Panc1 (cell line): ENCODE results near the gene ZNF354B. TPM values are rescaled to one million over a fixed set of nuclear protein-coding genes. Genes with fewer than 3 reads are reported as not detected.

Experiments
- ATAC-seq: fragments of 200-7000 bp; cut with Tn5 transposase; 2 replicates; pipeline ENCODE4 v1.9.1; 2020; ENCODE audit warnings: mild to moderate bottlenecking, moderate library complexity
- BruUV-seq: library from RNA; stranded (reverse); fragments of 400-500 nt; replicated peaks from 2 replicates; lab custom pipeline; 2021; lab: Mats Ljungman, UMichigan
- CTCF ChIA-PET: fragments of 300-600 bp; sonication (Branson Sonifier 250); formaldehyde crosslinking; loops from one replicate; lab custom pipeline; 2022; ENCODE audit warnings: antibody characterized with exemption; lab: Charles Lee
- POLR2A ChIA-PET: fragments of 300-600 bp; sonication (Branson Sonifier 250); formaldehyde crosslinking; loops from one replicate; lab custom pipeline; 2022; ENCODE audit warnings: antibody characterized with exemption; lab: Charles Lee
- DNase-seq: peaks from one replicate; pipeline ENCODE4 v3.0.0-alpha.2; 2010; ENCODE audit warnings: low read depth, low spot score
- H3K27ac ChIP-seq: 2 replicates; pipeline ENCODE4 v1.5.1; 2011; ENCODE audit warnings: mild to moderate bottlenecking, low read length, inconsistent platforms
- H3K27me3 ChIP-seq: fragments of 200-500 bp; sonication (Bioruptor generic); 2 replicates; pipeline ENCODE4 v1.6.0; 2014; ENCODE audit warnings: low read length, inconsistent platforms; ENCODE audit not compliant: control insufficient read depth, insufficient read depth
- H3K36me3 ChIP-seq: fragments of 200-500 bp; sonication (Bioruptor generic); 2 replicates; pipeline ENCODE4 v1.5.1; 2014; ENCODE audit warnings: inconsistent platforms, mild to moderate bottlenecking, low read length, moderate library complexity; ENCODE audit not compliant: control insufficient read depth, insufficient read depth
- H3K4me1 ChIP-seq: 2 replicates; pipeline ENCODE4 v1.5.1; 2011; ENCODE audit warnings: inconsistent platforms, mild to moderate bottlenecking, low read length, moderate library complexity; ENCODE audit not compliant: control insufficient read depth, insufficient read depth
- H3K4me3 ChIP-seq, 2 experiments: 2 replicates each; pipeline ENCODE4 v1.5.1; 2011 to 2012; ENCODE audit warnings: low read depth in 2 of 2, low read length in 2 of 2, mild to moderate bottlenecking in 2 of 2, inconsistent platforms in 1 of 2, moderate library complexity in 1 of 2
- H3K9me3 ChIP-seq: fragments of 200-500 bp; sonication (Bioruptor generic); 2 replicates; pipeline ENCODE4 v1.5.1; 2014; ENCODE audit warnings: low read depth, mild to moderate bottlenecking, inconsistent platforms, low read length, moderate library complexity; ENCODE audit not compliant: control insufficient read depth, insufficient read depth
- POLR2AphosphoS5 ChIP-seq: IDR thresholded peaks from 2 replicates; pipeline ENCODE4 v1.6.1; 2012; ENCODE audit warnings: mild to moderate bottlenecking, low read depth, low read length, moderate library complexity
- SIN3A ChIP-seq: IDR thresholded peaks from 2 replicates; pipeline ENCODE4 v1.6.1; 2012; ENCODE audit warnings: low read depth, mild to moderate bottlenecking, low read length, moderate library complexity, borderline replicate concordance; ENCODE audit not compliant: insufficient read depth
- TCF7L2 ChIP-seq: IDR thresholded peaks from 2 replicates; pipeline ENCODE4 v1.6.1; 2011; ENCODE audit warnings: mild to moderate bottlenecking, low read depth, low read length, inconsistent platforms
- in situ Hi-C: cut with HindIII; loops from 2 replicates; pipeline ENCODE4 v1.10.0; 2016; ENCODE audit warnings: low sequenced_read_pairs, low pct_unique_long_range_greater_than_20kb
- intact Hi-C: fragments of 100-400 bp; cut with micrococcal nuclease; formaldehyde crosslinking; loops from one replicate; pipeline ENCODE4 v1.10.0; 2022; ENCODE audit not compliant: unreplicated experiment
- total RNA-seq: library from RNA; stranded (reverse); gene quantifications from one replicate; pipeline ENCODE4 v1.2.1, GENCODE V29; 2021; ENCODE audit not compliant: unreplicated experiment
- TF ChIP-seq, protein P1 (sequence below), 2 experiments: IDR thresholded peaks; 2 replicates each; pipeline ENCODE4 v1.6.1; 2011 to 2012; ENCODE audit warnings: low read depth in 2 of 2, control low read depth in 1 of 2, low read length in 1 of 2, mild to moderate bottlenecking in 1 of 2, moderate library complexity in 1 of 2; ENCODE audit not compliant: insufficient read depth in 1 of 2
- TF ChIP-seq, protein P2 (sequence below): fragments of 450-650 bp; IDR thresholded peaks from 2 replicates; pipeline ENCODE4 v1.5.1; 2017; ENCODE audit warnings: mild to moderate bottlenecking

The ZNF354B gene
- total RNA-seq, 1 experiment from 2014 or later = 33.0 TPM

DNA sequence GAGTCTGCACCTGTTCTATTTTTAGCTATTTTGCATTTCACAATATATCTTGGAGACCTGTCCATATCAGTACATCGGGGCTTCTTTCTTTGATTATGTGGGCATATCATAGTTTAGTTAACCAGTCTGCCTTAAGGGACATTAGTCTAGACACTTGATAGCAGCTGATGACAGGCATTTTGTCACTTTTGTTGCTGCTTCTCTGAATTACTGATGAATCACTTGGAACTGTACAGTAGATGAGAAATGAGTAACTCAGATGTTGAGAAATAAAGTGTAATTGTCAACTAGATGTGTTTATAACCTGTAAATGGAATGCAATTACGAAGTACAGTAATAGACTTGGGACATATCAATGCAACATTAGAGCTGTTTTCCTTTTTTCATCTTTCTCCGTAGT, 43.1 kb downstream of the ZNF354B start:
- H3K27me3 ChIP-seq = no peaks in the 10 kb centered on the region
- TF ChIP-seq, protein P1, sequence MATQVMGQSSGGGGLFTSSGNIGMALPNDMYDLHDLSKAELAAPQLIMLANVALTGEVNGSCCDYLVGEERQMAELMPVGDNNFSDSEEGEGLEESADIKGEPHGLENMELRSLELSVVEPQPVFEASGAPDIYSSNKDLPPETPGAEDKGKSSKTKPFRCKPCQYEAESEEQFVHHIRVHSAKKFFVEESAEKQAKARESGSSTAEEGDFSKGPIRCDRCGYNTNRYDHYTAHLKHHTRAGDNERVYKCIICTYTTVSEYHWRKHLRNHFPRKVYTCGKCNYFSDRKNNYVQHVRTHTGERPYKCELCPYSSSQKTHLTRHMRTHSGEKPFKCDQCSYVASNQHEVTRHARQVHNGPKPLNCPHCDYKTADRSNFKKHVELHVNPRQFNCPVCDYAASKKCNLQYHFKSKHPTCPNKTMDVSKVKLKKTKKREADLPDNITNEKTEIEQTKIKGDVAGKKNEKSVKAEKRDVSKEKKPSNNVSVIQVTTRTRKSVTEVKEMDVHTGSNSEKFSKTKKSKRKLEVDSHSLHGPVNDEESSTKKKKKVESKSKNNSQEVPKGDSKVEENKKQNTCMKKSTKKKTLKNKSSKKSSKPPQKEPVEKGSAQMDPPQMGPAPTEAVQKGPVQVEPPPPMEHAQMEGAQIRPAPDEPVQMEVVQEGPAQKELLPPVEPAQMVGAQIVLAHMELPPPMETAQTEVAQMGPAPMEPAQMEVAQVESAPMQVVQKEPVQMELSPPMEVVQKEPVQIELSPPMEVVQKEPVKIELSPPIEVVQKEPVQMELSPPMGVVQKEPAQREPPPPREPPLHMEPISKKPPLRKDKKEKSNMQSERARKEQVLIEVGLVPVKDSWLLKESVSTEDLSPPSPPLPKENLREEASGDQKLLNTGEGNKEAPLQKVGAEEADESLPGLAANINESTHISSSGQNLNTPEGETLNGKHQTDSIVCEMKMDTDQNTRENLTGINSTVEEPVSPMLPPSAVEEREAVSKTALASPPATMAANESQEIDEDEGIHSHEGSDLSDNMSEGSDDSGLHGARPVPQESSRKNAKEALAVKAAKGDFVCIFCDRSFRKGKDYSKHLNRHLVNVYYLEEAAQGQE (IDR thresholded peaks at IDR 0.05; ENCODE audit: insufficient read depth in 1 of 2, low read depth in 2 of 2, low read length in 1 of 2) = no peak
- TF ChIP-seq SIN3A (no peak), POLR2AphosphoS5 (no peak), TCF7L2 (no peak)
- TF ChIP-seq, protein P2, sequence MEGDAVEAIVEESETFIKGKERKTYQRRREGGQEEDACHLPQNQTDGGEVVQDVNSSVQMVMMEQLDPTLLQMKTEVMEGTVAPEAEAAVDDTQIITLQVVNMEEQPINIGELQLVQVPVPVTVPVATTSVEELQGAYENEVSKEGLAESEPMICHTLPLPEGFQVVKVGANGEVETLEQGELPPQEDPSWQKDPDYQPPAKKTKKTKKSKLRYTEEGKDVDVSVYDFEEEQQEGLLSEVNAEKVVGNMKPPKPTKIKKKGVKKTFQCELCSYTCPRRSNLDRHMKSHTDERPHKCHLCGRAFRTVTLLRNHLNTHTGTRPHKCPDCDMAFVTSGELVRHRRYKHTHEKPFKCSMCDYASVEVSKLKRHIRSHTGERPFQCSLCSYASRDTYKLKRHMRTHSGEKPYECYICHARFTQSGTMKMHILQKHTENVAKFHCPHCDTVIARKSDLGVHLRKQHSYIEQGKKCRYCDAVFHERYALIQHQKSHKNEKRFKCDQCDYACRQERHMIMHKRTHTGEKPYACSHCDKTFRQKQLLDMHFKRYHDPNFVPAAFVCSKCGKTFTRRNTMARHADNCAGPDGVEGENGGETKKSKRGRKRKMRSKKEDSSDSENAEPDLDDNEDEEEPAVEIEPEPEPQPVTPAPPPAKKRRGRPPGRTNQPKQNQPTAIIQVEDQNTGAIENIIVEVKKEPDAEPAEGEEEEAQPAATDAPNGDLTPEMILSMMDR = no peak
- no TSS peak for BruUV-seq
- H3K36me3 ChIP-seq = no peaks in the 10 kb centered on the region
- intact Hi-C loops = no loop called here
- ChIA-PET CTCF (no interaction called here), POLR2A (no interaction called here)
- in situ Hi-C loops = no loop called here
- ATAC-seq (no peak), DNase-seq (no peak)
- peaks cover 26% of the 10 kb centered on the region for H3K9me3 ChIP-seq
- no peaks in the 10 kb centered on the region for H3K4me1 ChIP-seq
- no peak overlapping the region for H3K4me3 ChIP-seq
- no peak overlapping the region for H3K27ac ChIP-seq

DNA sequence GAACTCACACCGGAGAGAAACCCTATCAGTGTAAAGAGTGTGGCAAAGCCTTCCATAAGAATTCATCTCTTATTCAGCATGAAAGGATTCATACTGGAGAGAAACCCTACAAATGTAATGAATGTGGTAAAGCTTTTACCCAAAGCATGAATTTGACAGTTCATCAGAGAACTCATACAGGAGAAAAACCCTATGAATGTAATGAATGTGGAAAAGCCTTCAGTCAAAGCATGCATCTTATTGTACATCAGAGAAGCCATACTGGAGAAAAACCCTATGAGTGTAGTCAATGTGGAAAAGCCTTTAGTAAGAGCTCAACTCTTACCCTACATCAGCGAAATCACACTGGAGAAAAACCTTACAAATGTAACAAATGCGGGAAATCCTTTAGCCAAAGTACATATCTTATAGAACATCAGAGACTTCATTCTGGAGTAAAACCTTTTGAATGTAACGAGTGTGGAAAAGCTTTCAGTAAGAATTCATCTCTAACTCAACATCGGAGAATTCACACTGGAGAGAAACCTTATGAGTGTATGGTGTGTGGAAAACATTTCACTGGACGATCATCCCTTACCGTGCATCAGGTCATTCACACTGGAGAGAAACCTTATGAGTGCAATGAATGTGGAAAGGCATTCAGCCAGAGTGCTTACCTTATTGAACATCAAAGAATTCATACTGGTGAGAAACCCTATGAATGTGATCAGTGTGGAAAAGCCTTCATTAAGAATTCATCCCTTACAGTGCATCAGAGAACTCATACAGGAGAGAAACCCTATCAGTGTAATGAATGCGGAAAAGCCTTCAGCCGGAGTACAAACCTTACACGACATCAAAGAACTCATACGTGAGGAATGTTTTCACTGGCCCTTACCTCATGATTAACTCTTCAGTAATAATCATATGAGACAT, 72.3 kb downstream of the ZNF354B start:
- H3K4me1 ChIP-seq = no peaks in the 10 kb centered on the region
- DNase-seq = no peak
- ChIA-PET POLR2A (no interaction called here), CTCF (no interaction called here)
- intact Hi-C loops (no loop called here), in situ Hi-C loops (no loop called here)
- no peaks in the 10 kb centered on the region for H3K27me3 ChIP-seq
- H3K27ac ChIP-seq = no peak overlapping the region
- no peak overlapping the region for H3K4me3 ChIP-seq
- ATAC-seq = no peak
- H3K36me3 ChIP-seq = no peaks in the 10 kb centered on the region
- TF ChIP-seq, protein P1 (IDR thresholded peaks at IDR 0.05; ENCODE audit: insufficient read depth in 1 of 2, low read depth in 2 of 2, low read length in 1 of 2) = no peak
- TF ChIP-seq, protein P2 = no peak
- no peak for TF ChIP-seq TCF7L2
- TF ChIP-seq POLR2AphosphoS5 = no peak
- no peak for TF ChIP-seq SIN3A
- H3K9me3 ChIP-seq = peaks cover 48% of the 10 kb centered on the region
- no TSS peak for BruUV-seq
